PC-3 (cell line): ENCODE data around the gene NECAB2.

Source experiments
- EZH2 ChIP-seq: fragments of 300-600 bp; sonication (generic); IDR thresholded peaks from one replicate; pipeline ENCODE4 v1.6.1; 2017; ENCODE audit warnings: antibody characterized with exemption, mild to moderate bottlenecking, low read length; ENCODE audit not compliant: unreplicated experiment
- TF ChIP-seq, protein P1 (sequence below): fragments of 300-600 bp; sonication (generic); conservative IDR thresholded peaks from 2 replicates; pipeline ENCODE4 v1.5.1; 2017; ENCODE audit warnings: antibody characterized with exemption, low read depth, mild to moderate bottlenecking, low read length

DNA sequence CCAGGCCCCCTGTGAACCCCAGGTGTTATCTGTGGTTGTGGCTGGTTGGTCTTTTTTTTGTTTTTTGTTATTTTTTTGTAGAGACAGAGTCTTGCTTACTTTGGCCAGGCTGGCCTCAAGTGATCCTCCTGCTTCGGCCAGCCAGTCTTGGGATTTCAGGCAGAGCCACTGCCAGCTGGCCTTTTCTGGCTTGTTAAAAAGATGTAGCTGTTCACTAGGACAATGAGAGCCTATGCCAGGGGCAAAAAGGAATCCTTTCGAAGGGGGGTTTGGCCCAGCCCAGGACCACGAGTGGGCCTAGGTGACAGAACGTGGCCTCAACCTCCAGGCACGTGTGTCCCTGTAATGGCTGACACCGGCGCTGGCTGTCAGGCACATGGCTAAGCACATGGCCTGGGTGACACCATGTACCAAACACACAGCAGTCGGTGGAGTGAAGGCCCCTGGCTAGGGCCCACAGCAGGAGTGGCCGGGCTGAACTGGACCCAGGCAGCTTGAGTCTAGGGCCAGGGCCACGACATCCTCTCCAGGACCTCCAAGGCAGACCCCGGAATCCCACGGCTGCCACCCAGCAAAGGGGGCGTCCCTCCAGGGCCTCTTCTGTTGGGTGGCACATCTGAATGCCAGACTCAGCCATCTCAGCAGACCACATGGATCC, 81.5 kb downstream of the NECAB2 start:
- TF ChIP-seq, protein P1, sequence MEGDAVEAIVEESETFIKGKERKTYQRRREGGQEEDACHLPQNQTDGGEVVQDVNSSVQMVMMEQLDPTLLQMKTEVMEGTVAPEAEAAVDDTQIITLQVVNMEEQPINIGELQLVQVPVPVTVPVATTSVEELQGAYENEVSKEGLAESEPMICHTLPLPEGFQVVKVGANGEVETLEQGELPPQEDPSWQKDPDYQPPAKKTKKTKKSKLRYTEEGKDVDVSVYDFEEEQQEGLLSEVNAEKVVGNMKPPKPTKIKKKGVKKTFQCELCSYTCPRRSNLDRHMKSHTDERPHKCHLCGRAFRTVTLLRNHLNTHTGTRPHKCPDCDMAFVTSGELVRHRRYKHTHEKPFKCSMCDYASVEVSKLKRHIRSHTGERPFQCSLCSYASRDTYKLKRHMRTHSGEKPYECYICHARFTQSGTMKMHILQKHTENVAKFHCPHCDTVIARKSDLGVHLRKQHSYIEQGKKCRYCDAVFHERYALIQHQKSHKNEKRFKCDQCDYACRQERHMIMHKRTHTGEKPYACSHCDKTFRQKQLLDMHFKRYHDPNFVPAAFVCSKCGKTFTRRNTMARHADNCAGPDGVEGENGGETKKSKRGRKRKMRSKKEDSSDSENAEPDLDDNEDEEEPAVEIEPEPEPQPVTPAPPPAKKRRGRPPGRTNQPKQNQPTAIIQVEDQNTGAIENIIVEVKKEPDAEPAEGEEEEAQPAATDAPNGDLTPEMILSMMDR, result no peak
- TF ChIP-seq EZH2, result no peak
